Measurements from ENCODE around the gene DCLK1.

GRCh38 chr13:35785576-35786303 is 345.4 kb downstream of the DCLK1 start:
- TF ChIP-seq POLR2A (IDR thresholded peaks at IDR 0.05) (no peak), CTCF (IDR thresholded peaks at IDR 0.05) (no peak)

All from body of pancreas (tissue), 4 donors.